Measurements from ENCODE around the gene CDC42. TPM values are rescaled to one million over a fixed set of nuclear protein-coding genes. Genes with fewer than 3 reads are reported as not detected.

CDC42 gene
- total and polyA plus RNA-seq, 9 of the 15 experiments (the other 6 are each of a cell fraction or from before 2014, with no cell fraction given): 186 to 398 (median 325) TPM

DNA sequence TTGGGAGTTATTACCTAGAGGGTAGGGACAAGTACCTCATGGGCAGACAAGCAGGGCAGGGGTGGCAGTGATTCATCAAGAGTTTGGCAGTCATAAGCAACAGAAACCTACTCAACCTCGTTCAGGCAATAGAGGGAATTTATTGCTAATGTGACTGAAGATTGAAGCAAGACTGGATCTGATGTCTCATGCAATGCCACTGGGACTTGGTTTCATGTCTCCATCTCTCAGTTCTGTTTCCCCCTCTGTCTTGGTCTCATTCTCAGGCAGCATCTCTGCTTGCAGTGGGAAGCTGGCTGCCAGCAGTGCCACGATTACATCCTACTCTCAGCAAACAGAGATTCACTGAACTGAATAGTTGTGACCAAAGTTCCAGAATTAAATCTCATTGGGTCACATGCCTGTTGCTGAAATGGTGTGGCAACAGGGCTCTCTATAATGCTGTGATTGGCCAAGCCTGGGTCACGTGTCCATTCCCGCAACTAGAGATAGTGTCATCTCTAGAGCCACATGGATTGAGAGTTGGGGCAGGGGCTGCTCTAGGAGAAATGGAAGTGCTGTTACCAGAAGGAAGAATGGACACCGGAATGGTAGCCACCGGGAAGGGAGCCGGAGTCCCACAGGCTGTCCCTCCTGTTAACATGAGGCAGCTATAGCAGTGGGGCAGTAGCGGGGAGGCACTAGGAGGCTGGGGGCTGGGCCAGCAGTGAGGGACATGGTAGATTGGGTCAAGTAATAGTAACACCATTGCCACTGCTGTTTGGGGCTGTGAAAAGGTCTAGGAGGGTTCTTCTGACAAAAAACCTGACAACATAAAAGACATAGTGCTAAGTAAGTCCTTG is 3.9 kb upstream of the CDC42 start (continued):
- TF ChIP-seq, protein P1, sequence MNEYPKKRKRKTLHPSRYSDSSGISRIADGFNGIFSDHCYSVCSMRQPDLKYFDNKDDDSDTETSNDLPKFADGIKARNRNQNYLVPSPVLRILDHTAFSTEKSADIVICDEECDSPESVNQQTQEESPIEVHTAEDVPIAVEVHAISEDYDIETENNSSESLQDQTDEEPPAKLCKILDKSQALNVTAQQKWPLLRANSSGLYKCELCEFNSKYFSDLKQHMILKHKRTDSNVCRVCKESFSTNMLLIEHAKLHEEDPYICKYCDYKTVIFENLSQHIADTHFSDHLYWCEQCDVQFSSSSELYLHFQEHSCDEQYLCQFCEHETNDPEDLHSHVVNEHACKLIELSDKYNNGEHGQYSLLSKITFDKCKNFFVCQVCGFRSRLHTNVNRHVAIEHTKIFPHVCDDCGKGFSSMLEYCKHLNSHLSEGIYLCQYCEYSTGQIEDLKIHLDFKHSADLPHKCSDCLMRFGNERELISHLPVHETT (CRISPR knock-in tag; conservative IDR thresholded peaks at IDR 0.05 in 1 of 2, IDR thresholded peaks at IDR 0.05 in 1 of 2): peak in 1 of 2 experiments; percentile 50; a peak in 1 of 4 replicates
- TF ChIP-seq ZMIZ1 (IDR thresholded peaks at IDR 0.05; ENCODE audit: low read depth in 2 of 2, low read length in 2 of 2): no peak
- peak in 1 of 2 experiments; percentile 82; a peak in 2 of 3 replicates for TF ChIP-seq CBX3 (IDR thresholded peaks at IDR 0.05; ENCODE audit: borderline replicate concordance in 1 of 2, low read length in 2 of 2)
- no peak for TF ChIP-seq CHD4 (IDR thresholded peaks at IDR 0.05; ENCODE audit: insufficient read depth, insufficient replicate concordance, low read depth, low read length, poor library complexity, severe bottlenecking)
- 0 out of 2 replicates have a peak, but pooled peaks have one; percentile 13 for TF ChIP-seq ZNF121 (CRISPR knock-in tag; conservative IDR thresholded peaks at IDR 0.05)
- TF ChIP-seq MECOM (CRISPR knock-in tag; IDR thresholded peaks at IDR 0.05): peak; percentile 75
- no peak for TF ChIP-seq ZNF561 (CRISPR knock-in tag; conservative IDR thresholded peaks at IDR 0.05)
- peak; percentile 85 for TF ChIP-seq EP400 (IDR thresholded peaks at IDR 0.05)
- no peak; the same call in 1 of the 2 replicates for TF ChIP-seq CREB3L1 (IDR thresholded peaks at IDR 0.05; ENCODE audit: borderline replicate concordance, low read depth)
- no peak; the same call in 1 of the 2 replicates for TF ChIP-seq HCFC1 (IDR thresholded peaks at IDR 0.05; ENCODE audit: low read depth, low read length)
- TF ChIP-seq KDM1A (IDR thresholded peaks at IDR 0.05): peak in 1 of 2 experiments; percentile 24; a peak in 1 of 4 replicates
- no peak for TF ChIP-seq RBM39 (optimal IDR thresholded peaks at IDR 0.05; ENCODE audit: low read depth, low read length)
- peak; percentile 75 for TF ChIP-seq POLR2A (conservative IDR thresholded peaks at IDR 0.05)
- TF ChIP-seq TCF15 (CRISPR knock-in tag; IDR thresholded peaks at IDR 0.05): no peak
- TF ChIP-seq ARID2 (IDR thresholded peaks at IDR 0.05): no peak
- TF ChIP-seq CBFA2T2 (conservative IDR thresholded peaks at IDR 0.05): peak; percentile 89
- no peak for TF ChIP-seq FOXP4 (CRISPR knock-in tag; IDR thresholded peaks at IDR 0.05; ENCODE audit: borderline replicate concordance)
